ENCODE results near the gene METTL25B.

Gene METTL25B

DNA sequence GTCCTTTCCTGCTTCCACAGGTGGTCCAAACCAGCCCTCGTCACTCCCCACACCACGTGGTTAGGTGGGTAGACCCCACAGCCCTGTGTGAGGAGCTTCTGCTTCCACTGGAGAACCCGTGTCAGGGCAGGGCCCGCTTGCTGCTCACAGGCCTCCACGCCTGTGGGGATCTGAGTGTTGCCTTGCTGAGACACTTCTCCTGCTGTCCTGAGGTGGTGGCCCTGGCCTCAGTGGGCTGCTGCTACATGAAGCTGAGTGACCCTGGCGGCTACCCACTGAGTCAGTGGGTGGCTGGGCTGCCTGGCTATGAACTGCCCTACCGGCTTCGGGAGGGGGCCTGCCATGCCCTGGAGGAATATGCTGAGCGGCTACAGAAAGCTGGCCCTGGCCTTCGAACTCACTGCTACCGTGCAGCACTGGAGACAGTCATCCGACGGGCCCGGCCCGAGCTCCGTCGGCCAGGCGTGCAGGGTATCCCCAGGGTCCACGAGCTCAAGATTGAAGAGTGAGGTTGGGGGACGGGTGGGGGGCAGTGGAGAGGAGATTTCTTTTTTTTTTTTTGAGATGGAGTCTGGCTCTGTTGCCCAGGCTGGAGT, 5.8 kb downstream of the METTL25B start:
- H3K27ac ChIP-seq (ENCODE audit: low read depth, low read length): no peak overlapping the region
- no peaks in the 10 kb centered on the region for H3K27me3 ChIP-seq (ENCODE audit: insufficient read depth, low read length)
- H3K9me3 ChIP-seq (ENCODE audit: insufficient read depth, low read depth, low read length): no peaks in the 10 kb centered on the region
- H3K36me3 ChIP-seq (ENCODE audit: insufficient read depth, low read length): peaks cover 43% of the 10 kb centered on the region
- WGBS: 95% methylated on average over 20 of the region's 20 CpGs
- H3K9ac ChIP-seq (ENCODE audit: low read depth, low read length): no peak overlapping the region
- H3K4me3 ChIP-seq (ENCODE audit: low read length): no peak overlapping the region
- no peaks in the 10 kb centered on the region for H3K4me1 ChIP-seq (ENCODE audit: insufficient read depth, low read length)

- Histone ChIP-seq H3K27ac (ENCODE audit: low read depth, low read length) (no peak overlapping the region), H3K9me3 (ENCODE audit: insufficient read depth, low read depth, low read length) (no peaks in the 10 kb centered on the region), H3K4me1 (ENCODE audit: insufficient read depth, low read length) (peaks cover 16% of the 10 kb centered on the region), H3K4me3 (ENCODE audit: low read length) (no peak overlapping the region), H3K9ac (ENCODE audit: low read depth, low read length) (no peak overlapping the region), H3K27me3 (ENCODE audit: insufficient read depth, low read length) (no peaks in the 10 kb centered on the region), H3K36me3 (ENCODE audit: insufficient read depth, low read length) (peaks cover 56% of the 10 kb centered on the region)
- 94% methylated on average over 9 of the region's 10 CpGs for WGBS
These were observed 10.1 kb downstream of the METTL25B start for GRCh38 chr1:156738407-156738806.

GRCh38 chr1:156738916-156739315, 10.6 kb downstream of the METTL25B start:
- no peak overlapping the region for H3K4me3 ChIP-seq (ENCODE audit: low read length)
- H3K27me3 ChIP-seq (ENCODE audit: insufficient read depth, low read length): no peaks in the 10 kb centered on the region
- 94% methylated on average over 2 of the region's 2 CpGs for WGBS
- H3K27ac ChIP-seq (ENCODE audit: low read depth, low read length): no peak overlapping the region
- H3K9me3 ChIP-seq (ENCODE audit: insufficient read depth, low read depth, low read length): no peaks in the 10 kb centered on the region
- no peak overlapping the region for H3K9ac ChIP-seq (ENCODE audit: low read depth, low read length)
- peaks cover 56% of the 10 kb centered on the region for H3K36me3 ChIP-seq (ENCODE audit: insufficient read depth, low read length)
- peaks cover 16% of the 10 kb centered on the region for H3K4me1 ChIP-seq (ENCODE audit: insufficient read depth, low read length)

DNA sequence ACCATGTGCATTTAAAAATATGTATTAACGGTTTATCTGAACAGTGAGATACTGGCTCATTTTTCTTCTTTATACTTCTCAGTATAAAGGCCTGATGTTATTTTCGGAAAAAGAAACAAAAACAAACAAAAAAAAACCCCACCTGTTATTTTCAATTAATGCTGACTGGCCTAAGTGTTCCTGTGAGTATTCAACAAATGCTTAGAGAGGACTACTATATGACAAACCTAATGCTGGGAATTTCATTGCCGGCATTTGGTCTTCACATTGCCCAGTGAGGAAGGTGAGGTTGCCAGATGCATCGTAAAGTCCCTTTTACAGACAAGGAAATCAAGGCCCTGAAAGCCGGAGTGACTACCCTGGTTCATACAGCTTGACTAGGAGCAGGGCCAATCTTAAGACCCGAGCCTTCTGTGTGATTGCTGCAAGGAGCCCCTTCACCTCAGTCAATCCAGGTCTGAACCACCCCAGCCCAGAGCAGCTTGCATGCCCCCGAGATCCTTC, 12.0 kb downstream of the METTL25B start:
- H3K4me3 ChIP-seq (ENCODE audit: low read length): peak overlapping the region; percentile 83
- WGBS: 27% methylated on average over 6 of the region's 7 CpGs
- H3K9me3 ChIP-seq (ENCODE audit: insufficient read depth, low read depth, low read length): no peaks in the 10 kb centered on the region
- H3K27ac ChIP-seq (ENCODE audit: low read depth, low read length): peak overlapping the region; percentile 72
- H3K9ac ChIP-seq (ENCODE audit: low read depth, low read length): peak overlapping the region; percentile 82
- H3K27me3 ChIP-seq (ENCODE audit: insufficient read depth, low read length): no peaks in the 10 kb centered on the region
- H3K4me1 ChIP-seq (ENCODE audit: insufficient read depth, low read length): peaks cover 19% of the 10 kb centered on the region
- H3K36me3 ChIP-seq (ENCODE audit: insufficient read depth, low read length): peaks cover 62% of the 10 kb centered on the region

- H3K27me3 ChIP-seq (ENCODE audit: insufficient read depth, low read length): no peaks in the 10 kb centered on the region
- H3K4me1 ChIP-seq (ENCODE audit: insufficient read depth, low read length): peaks cover 25% of the 10 kb centered on the region
- H3K9ac ChIP-seq (ENCODE audit: low read depth, low read length): peak within 1 kb of the TSS; percentile 82
- H3K27ac ChIP-seq (ENCODE audit: low read depth, low read length): peak within 1 kb of the TSS; percentile 83
- under 1% methylated on average over 38 of the region's 38 CpGs for WGBS
- H3K36me3 ChIP-seq (ENCODE audit: insufficient read depth, low read length): peaks cover 63% of the 10 kb centered on the region
- H3K4me3 ChIP-seq (ENCODE audit: low read length): peak within 1 kb of the TSS; percentile 83
- no peaks in the 10 kb centered on the region for H3K9me3 ChIP-seq (ENCODE audit: insufficient read depth, low read depth, low read length)
These were observed 12.6 kb downstream of the METTL25B start, which contains the start of gene MRPL24 for GRCh38 chr1:156740741-156741480. Gene MRPL24, minus strand, starts transcription at chr1:156741088. Its CDS starts 2,384 bp downstream, at chr1:156738704.

- 48% methylated on average over 6 of the region's 8 CpGs for WGBS
- Histone ChIP-seq H3K36me3 (ENCODE audit: insufficient read depth, low read length) (peaks cover 58% of the 10 kb centered on the region), H3K27me3 (ENCODE audit: insufficient read depth, low read length) (no peaks in the 10 kb centered on the region), H3K4me3 (ENCODE audit: low read length) (peak overlapping the region; percentile 29), H3K27ac (ENCODE audit: low read depth, low read length) (peak overlapping the region; percentile 83), H3K4me1 (ENCODE audit: insufficient read depth, low read length) (peaks cover 30% of the 10 kb centered on the region), H3K9me3 (ENCODE audit: insufficient read depth, low read depth, low read length) (no peaks in the 10 kb centered on the region), H3K9ac (ENCODE audit: low read depth, low read length) (peak overlapping the region; percentile 53; the same call in 1 of the 2 replicates)
These were observed 13.3 kb downstream of the METTL25B start for GRCh38 chr1:156741481-156741983.

GRCh38 chr1:156742017-156742416, 13.7 kb downstream of the METTL25B start:
- Histone ChIP-seq H3K9me3 (ENCODE audit: insufficient read depth, low read depth, low read length) (no peaks in the 10 kb centered on the region), H3K4me1 (ENCODE audit: insufficient read depth, low read length) (peaks cover 30% of the 10 kb centered on the region), H3K27me3 (ENCODE audit: insufficient read depth, low read length) (no peaks in the 10 kb centered on the region), H3K9ac (ENCODE audit: low read depth, low read length) (peak overlapping the region; percentile 53; the same call in 1 of the 2 replicates), H3K36me3 (ENCODE audit: insufficient read depth, low read length) (peaks cover 54% of the 10 kb centered on the region), H3K4me3 (ENCODE audit: low read length) (peak overlapping the region; percentile 29; the same call in 1 of the 2 replicates), H3K27ac (ENCODE audit: low read depth, low read length) (peak overlapping the region; percentile 83)
- 92% methylated on average over 3 of the region's 3 CpGs for WGBS

GRCh38 chr1:156742801-156743200, 14.5 kb downstream of the METTL25B start:
- Histone ChIP-seq H3K27me3 (ENCODE audit: insufficient read depth, low read length) (no peaks in the 10 kb centered on the region), H3K4me3 (ENCODE audit: low read length) (no peak overlapping the region), H3K9ac (ENCODE audit: low read depth, low read length) (no peak overlapping the region), H3K4me1 (ENCODE audit: insufficient read depth, low read length) (peaks cover 34% of the 10 kb centered on the region), H3K36me3 (ENCODE audit: insufficient read depth, low read length) (peaks cover 46% of the 10 kb centered on the region), H3K9me3 (ENCODE audit: insufficient read depth, low read depth, low read length) (no peaks in the 10 kb centered on the region), H3K27ac (ENCODE audit: low read depth, low read length) (no peak overlapping the region)
- WGBS: 89% methylated on average over 3 of the region's 4 CpGs

DNA sequence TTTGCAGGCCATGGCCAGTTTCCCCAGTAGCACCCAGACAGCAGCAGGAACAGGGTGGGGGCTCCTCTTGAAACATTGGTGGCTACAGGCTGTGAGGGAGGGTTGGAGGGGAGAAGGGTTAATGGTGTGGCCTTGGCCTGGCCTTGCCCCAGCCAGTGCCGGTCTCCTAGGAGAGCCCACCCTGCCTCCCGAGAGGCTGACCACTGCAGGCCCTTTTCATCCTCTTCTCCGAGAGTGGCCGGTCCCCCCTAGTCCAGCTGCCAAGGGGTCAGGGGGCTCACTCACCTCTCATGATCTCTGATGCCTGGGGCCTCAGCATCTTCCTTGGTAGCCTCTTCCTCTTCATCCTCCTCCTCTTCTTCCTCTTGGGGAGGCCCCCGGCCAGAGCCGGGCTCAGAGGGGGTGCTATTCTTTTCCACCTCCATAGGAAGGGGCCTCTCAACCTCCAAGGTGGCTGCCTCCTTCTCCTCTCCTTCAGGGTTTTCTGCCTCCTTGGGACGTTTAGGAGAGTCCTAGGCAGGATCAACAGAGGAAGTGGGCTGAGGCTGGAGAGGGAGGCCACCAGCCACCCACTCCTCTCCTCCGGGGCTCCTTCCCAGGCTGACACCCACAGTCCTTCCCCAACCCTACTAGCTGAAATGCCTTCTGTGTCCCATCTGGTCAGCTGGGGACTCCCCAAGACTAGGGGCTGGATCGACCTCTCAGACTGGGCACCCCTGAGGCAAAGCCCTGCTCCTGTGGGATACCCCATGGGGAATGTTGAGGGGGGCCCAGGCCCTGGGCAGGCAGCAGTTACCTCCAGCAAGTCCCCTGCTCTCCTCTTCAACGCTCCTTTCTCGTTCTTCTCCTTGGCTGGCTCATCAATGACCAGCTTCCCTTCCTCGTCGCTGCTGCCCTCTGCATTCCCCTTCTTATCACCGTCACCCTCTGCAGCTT, 15.4 kb downstream of the METTL25B start:
- H3K4me1 ChIP-seq (ENCODE audit: insufficient read depth, low read length): peaks cover 43% of the 10 kb centered on the region

DNA sequence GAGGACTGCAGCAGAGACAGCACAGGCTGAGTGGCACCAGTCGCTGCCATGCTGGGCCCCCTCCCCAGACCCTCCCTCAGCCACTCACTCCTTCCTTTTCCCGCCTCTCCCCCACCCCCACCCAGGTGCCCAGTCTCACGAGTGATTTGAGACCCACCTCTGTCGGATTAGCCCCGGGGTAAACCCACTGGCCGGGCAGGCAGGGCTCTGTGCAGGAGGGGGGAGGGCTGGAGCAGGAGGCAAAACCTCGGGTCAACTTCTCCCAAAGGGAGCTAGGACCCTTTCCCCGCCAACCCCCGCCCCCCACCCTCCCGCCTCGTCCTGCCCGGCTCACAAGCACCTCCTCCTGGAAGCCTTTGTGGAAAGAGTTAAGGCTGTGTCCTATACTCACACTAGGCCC, 16.1 kb downstream of the METTL25B start:
- WGBS: 89% methylated on average over 11 of the region's 12 CpGs
- H3K4me1 ChIP-seq (ENCODE audit: insufficient read depth, low read length): peaks cover 50% of the 10 kb centered on the region
- no peak overlapping the region for H3K27ac ChIP-seq (ENCODE audit: low read depth, low read length)
- peaks cover 40% of the 10 kb centered on the region for H3K36me3 ChIP-seq (ENCODE audit: insufficient read depth, low read length)
- no peaks in the 10 kb centered on the region for H3K27me3 ChIP-seq (ENCODE audit: insufficient read depth, low read length)
- no peaks in the 10 kb centered on the region for H3K9me3 ChIP-seq (ENCODE audit: insufficient read depth, low read depth, low read length)
- no peak overlapping the region for H3K9ac ChIP-seq (ENCODE audit: low read depth, low read length)
- no peak overlapping the region for H3K4me3 ChIP-seq (ENCODE audit: low read length)

More for the DNA sequence above, 15.4 kb downstream of the METTL25B start:
- Histone ChIP-seq H3K27ac (ENCODE audit: low read depth, low read length) (no peak overlapping the region), H3K36me3 (ENCODE audit: insufficient read depth, low read length) (peaks cover 40% of the 10 kb centered on the region), H3K4me3 (ENCODE audit: low read length) (no peak overlapping the region), H3K9ac (ENCODE audit: low read depth, low read length) (no peak overlapping the region), H3K9me3 (ENCODE audit: insufficient read depth, low read depth, low read length) (no peaks in the 10 kb centered on the region), H3K27me3 (ENCODE audit: insufficient read depth, low read length) (no peaks in the 10 kb centered on the region)
- 94% methylated on average over 14 of the region's 14 CpGs for WGBS

Measured in HUES64 (cell line).